Measurements from ENCODE around the gene PORCN. TPM values are rescaled to one million over a fixed set of nuclear protein-coding genes. Genes with fewer than 3 reads are reported as not detected.

Gene PORCN
- total RNA-seq, 1 experiment from 2014 or later = 12.6 TPM

- Histone ChIP-seq H3K23ac (ENCODE audit: insufficient read length, low read depth, low read length) (no peak overlapping the region), H3K4ac (ENCODE audit: low read depth, low read length) (no peak overlapping the region), H3K79me1 (ENCODE audit: insufficient read depth, low read depth, low read length, poor library complexity, severe bottlenecking) (no peaks in the 10 kb centered on the region), H4K91ac (ENCODE audit: insufficient read length, low read depth, low read length) (no peak overlapping the region), H2BK5ac (ENCODE audit: insufficient read length, low read length) (no peak overlapping the region), H3T11ph (ENCODE audit: low read length) (no peak overlapping the region), H4K8ac (replicated peaks; ENCODE audit: insufficient read length, low read depth, low read length) (no peak overlapping the region), H3K9ac (ENCODE audit: extremely low read depth, insufficient read length, low read length) (no peak overlapping the region), H3K27ac (ENCODE audit: insufficient read length, low read depth, low read length) (no peak overlapping the region), H3K56ac (ENCODE audit: insufficient read length, low read depth, low read length) (no peak overlapping the region), H2BK20ac (ENCODE audit: low read depth, low read length, poor library complexity, severe bottlenecking) (no peak overlapping the region), H3K4me2 (ENCODE audit: insufficient read depth, insufficient read length, low read length) (no peak overlapping the region), H3K14ac (ENCODE audit: insufficient read depth, low read length) (no peak overlapping the region), H2BK12ac (ENCODE audit: insufficient read length, low read depth, low read length) (no peak overlapping the region), H3K27me3 (ENCODE audit: insufficient read depth, low read length) (no peaks in the 10 kb centered on the region), H3K4me1 (ENCODE audit: insufficient read depth, low read length) (no peaks in the 10 kb centered on the region), H2BK15ac (ENCODE audit: low read depth, low read length) (no peak overlapping the region), H3K9me3 (ENCODE audit: control insufficient read depth, low read depth, low read length) (peaks cover 19% of the 10 kb centered on the region), H2AK5ac (ENCODE audit: insufficient read length, low read length) (no peak overlapping the region), H3K23me2 (ENCODE audit: insufficient read length, low read depth, low read length, poor library complexity, severe bottlenecking) (no peaks in the 10 kb centered on the region), H4K20me1 (ENCODE audit: control insufficient read depth, insufficient read depth, insufficient read length) (no peaks in the 10 kb centered on the region), H3K18ac (ENCODE audit: insufficient read length, low read depth, low read length) (no peak overlapping the region), H2AFZ (ENCODE audit: low read length) (no peak overlapping the region), H2BK120ac (ENCODE audit: low read depth, low read length, poor library complexity, severe bottlenecking) (no peak overlapping the region), H3K79me2 (ENCODE audit: insufficient read depth, low read length) (no peaks in the 10 kb centered on the region), H4K5ac (ENCODE audit: insufficient read length, low read depth, low read length) (no peak overlapping the region)
- no peak overlapping the region; a peak in 1 of 5 replicates for H3K4me3 Mint-ChIP-seq
- no peaks in the 10 kb centered on the region for H3K27me3 Mint-ChIP-seq (ENCODE audit: low read depth)
- H3K4me1 Mint-ChIP-seq = peaks cover 5 to 6% of the 10 kb centered on the region in 2 experiments
- peaks cover 7 to 30% (median 8%) of the 10 kb centered on the region in 3 experiments; a peak in 6 of 7 replicates for H3K36me3 Mint-ChIP-seq (ENCODE audit: insufficient read depth in 1 of 3, low read depth in 3 of 3)
- no CpG with 5 or more reads among the region's 10 CpGs for WGBS (ENCODE audit: extremely low coverage, insufficient read length, low lambda C conversion rate)
- no peak overlapping the region for H3K27ac Mint-ChIP-seq
- no peak for DNase-seq
- TF ChIP-seq CTCF (conservative IDR thresholded peaks at IDR 0.05) = no peak
- H3K9me3 Mint-ChIP-seq = peaks cover 57 to 77% of the 10 kb centered on the region in 2 experiments
These were observed 32.5 kb downstream of the PORCN start for GRCh38 chrX:48541140-48541814.

Data from H9 (cell line).